HG02852 (cell line): ENCODE data around the gene CFAP73.

ENCODE experiments used
- ATAC-seq: cut with Tn5 transposase; IDR thresholded peaks from one replicate; pipeline ENCODE4 v1.9.1; 2021; ENCODE audit warnings: mild to moderate bottlenecking, moderate library complexity; ENCODE audit not compliant: unreplicated experiment

Gene CFAP73

DNA sequence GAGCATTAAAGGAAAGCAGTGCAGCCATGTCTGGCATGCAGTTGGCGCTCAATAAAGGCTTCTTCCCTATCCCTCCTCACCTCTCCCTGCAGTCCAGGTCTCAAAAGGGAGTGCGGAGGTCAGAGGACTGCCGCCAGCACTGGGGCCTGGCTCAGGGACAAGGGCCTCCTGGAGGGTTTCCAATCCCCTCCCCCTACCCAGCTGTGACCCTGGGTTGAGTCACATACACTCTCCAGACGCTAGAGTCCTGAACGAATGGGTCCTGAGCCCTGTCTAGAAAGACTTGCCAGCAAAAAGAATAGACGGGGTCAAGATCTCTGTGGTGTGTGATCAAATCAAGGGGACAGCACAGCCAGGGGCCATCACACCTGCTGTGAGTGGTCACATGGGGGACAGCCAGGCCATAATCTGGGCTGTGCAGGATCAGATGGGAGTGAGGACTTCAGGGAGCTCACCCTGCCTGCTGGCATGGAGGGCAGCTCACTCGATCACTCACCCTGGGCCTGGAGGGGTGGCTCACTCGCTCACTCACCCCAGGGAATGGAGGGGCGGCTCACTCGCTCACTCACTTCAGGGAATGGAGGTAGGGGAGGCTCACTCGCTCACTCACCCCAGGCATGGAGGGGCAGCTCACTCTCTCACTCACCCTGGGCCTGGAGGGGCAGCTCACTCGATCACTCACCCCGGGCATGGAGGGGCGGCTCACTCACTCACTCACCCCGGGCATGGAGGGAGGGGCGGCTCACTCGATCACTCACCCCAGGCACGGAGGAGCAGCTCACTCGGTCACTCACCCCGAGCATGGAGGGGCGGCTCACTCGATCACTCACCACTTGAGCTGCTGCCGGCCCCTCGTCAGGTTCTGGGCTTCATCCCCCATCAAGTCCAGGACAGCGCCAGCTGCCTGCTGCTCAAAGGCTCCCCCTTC lies 12.8 kb downstream of the CFAP73 start:
- no peak for ATAC-seq

- no peak for ATAC-seq
Measured at GRCh38 chr12:113163030-113163360, 13.5 kb downstream of the CFAP73 start.

GRCh38 chr12:113164014-113164413 lies 14.5 kb downstream of the CFAP73 start:
- no peak for ATAC-seq

DNA sequence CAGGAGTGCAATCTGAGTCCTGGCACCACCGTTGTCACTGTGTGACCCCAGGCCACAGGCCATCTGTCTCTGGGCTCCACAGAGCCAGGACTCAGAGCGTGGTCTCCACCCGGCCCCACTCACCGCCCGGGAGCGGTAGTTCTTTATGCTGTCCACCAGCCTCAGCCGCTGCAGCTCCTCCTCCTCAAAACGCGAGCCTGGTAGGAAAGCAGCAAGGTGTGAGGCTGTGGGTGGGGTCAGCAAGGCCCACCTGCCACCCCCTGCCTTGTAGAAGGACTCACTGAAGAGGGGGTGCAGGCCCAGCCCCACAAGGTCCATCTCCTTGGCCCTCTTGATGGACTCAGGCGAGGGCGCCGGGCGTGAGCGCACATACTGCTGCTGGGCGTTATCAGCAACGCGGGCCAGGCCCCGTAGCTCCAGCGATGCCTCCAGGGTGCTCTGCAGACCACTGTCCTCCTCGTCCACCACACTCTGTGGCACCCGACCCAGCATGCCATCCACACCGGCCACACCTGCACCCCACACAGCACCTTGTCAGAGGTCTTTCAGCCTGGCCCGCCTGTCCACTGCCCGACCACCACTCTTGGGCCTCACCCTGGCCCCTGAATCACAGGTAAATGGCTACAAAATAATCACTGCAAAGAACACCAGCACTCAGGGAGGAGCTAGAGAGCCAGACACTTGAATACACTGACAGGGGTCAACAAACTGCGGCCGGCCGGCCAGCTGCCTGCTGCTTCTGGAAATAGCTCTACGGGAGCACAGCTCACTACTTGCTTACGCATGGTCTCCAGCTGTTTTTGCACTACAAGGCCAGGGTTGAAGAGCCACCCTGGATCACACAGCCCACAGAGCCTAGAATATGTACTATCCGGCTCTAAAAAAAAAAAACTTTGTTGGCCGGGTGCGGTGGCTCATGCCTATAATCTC lies 16.3 kb downstream of the CFAP73 start:
- no peak for ATAC-seq

- ATAC-seq: no peak
Measured at GRCh38 chr12:113167868-113168267, 18.3 kb downstream of the CFAP73 start.

GRCh38 chr12:113169697-113170096 lies 20.2 kb downstream of the CFAP73 start:
- ATAC-seq: no peak

- ATAC-seq: no peak
Measured at GRCh38 chr12:113170457-113170856, 20.9 kb downstream of the CFAP73 start.

- ATAC-seq: no peak
Measured at GRCh38 chr12:113170926-113171325, 21.4 kb downstream of the CFAP73 start.

- ATAC-seq: no peak
Measured at GRCh38 chr12:113171543-113171942, 22.0 kb downstream of the CFAP73 start.

DNA sequence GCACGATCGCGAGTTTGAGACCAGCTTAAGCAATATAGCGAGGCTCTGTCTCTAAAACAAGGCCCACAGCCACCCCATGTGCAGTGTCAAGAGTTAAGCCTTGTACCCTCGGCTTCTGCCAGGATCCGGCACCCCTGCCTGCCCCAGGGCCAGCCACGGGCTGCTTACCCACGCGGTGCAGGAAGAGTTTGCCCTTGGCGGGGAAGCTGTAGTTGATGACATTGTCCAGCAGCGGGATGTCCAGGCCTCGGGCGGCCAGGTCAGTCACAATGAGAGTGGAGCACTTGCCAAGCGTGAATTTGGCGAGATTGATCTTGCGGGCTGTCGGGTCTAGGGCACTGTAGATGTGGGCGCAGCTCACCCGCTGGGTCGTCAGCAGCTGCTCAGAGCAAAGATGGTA lies 22.7 kb downstream of the CFAP73 start:
- no peak for ATAC-seq

DNA sequence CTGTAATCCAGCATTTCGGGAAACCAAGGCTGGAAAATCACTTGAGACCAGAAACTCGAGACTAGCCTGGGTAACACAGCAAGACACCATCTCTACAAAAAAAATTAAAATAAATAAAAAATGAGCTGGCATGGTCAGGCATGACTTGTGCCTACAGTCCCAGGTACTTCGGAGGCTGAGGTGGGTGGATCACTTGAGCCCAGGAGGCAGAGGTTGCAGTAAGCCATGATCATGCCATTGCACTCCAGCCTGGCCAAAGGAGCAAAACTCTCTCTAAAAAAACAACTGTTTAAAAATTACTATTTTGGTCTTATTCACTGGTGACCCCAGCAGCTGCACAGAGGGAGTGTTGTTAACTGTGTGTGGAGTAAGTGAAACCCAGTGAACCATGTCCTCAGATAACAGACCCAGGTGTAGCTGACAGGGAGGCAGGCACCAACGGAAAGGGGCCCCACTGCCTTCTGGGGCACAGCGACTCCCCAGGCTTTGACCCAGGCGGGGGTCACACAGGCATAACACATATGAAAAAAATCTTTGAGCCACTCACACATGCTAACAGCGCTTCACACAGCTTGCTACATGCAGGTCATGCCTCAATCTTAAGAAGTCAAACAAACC lies 23.7 kb downstream of the CFAP73 start:
- ATAC-seq: no peak

GRCh38 chr12:113174461-113175384 lies 25.2 kb downstream of the CFAP73 start:
- ATAC-seq: no peak

GRCh38 chr12:113179023-113179422 lies 29.5 kb downstream of the CFAP73 start:
- no peak for ATAC-seq

GRCh38 chr12:113180333-113180732 lies 30.8 kb downstream of the CFAP73 start:
- ATAC-seq: no peak

GRCh38 chr12:113181975-113182374 lies 32.5 kb downstream of the CFAP73 start:
- no peak for ATAC-seq

DNA sequence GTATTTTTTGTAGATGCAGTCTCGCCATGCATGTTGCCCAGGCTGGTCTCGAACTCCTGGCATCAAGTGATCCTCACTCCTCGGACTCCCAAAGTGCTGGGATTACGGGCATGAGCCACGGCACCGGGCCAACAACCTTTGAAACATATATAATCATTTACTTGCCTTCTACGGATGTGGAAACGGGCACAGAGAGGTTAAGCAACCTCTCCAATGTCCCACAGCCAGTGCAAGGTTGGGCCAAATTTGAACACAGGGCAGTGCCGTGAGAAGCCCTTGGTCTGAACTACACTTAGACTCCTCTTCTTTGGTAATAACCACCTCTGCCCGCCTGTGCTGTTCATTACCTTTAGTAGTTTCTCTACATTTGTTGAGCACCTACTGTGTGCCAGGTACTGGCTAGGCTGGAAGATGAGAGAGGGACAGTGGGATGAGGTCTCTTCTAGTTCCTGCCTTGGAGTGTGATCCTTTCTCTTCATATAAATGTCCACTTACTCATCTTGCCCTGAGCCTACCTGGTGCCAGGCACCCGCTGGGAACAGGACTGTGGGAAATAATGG lies 33.6 kb downstream of the CFAP73 start:
- ATAC-seq: no peak

GRCh38 chr12:113184098-113184899 lies 34.8 kb downstream of the CFAP73 start:
- peak; percentile 42 for ATAC-seq

DNA sequence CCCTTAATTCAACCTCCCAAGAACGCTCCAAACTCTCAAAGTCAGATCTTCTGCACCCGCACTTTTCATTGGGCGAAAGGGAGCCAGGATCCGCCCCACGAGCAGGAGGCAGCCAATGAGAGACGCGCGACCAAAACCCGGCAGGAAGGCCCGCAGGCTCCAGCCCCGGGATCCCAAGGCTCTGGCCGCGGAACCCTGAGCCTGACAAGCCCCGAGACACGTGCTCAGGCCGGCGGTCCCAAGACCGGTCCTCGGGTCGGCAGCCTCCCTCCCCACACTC lies 35.3 kb downstream of the CFAP73 start:
- peak; percentile 81 for ATAC-seq
